K562 (cell line): ENCODE measurements around the gene ZNF821. TPM values are rescaled to one million over a fixed set of nuclear protein-coding genes. Genes with fewer than 3 reads are reported as not detected.

Experiments used
- ATAC-seq: fragments of 200-7000 bp; cut with Tn5 transposase; 3 replicates; pipeline ENCODE4 v1.9.1; 2020; ENCODE audit warnings: moderate library complexity
- BruUV-seq: library from RNA; stranded (reverse); fragments of 400-500 nt; replicated peaks from 2 replicates; lab custom pipeline; 2021; lab: Mats Ljungman, UMichigan
- CTCF ChIA-PET: fragments of 300-600 bp; formaldehyde crosslinking; extraction: SDS; loops from one replicate; lab custom pipeline; 2021; ENCODE audit warnings: low intra/inter-chr PET ratio; lab: Yijun Ruan, JAX
- POLR2A ChIA-PET: fragments of 300-600, 350-650 bp; sonication (Branson Sonifier 250); formaldehyde crosslinking; extraction: SDS; loops from one replicate; lab custom pipeline; 2021; ENCODE audit warnings: antibody characterized with exemption, inconsistent platforms; lab: Yijun Ruan, JAX
- DNase-seq, 4 experiments: peaks; one replicate each; pipeline versions ENCODE4 v3.0.0 to v3.0.0-alpha.2; 2011 to 2018; ENCODE audit warnings: low spot score in 3 of 4, mixed read lengths in 3 of 4; ENCODE audit errors: extremely low read depth in 1 of 4
- FAIRE-seq: peaks from 2 replicates; lab custom pipeline; 2011; peaks lifted over from hg19 to GRCh38; lab: Jason Lieb, UNC
- H2AFZ ChIP-seq: 2 replicates; pipeline ENCODE4 v1.6.0; 2011; ENCODE audit warnings: low read depth, low read length, control low read depth, inconsistent platforms
- H3K27ac ChIP-seq: fragments of 200-600 bp; 3 replicates; pipeline ENCODE4 v1.8.0; 2011; ENCODE audit warnings: low read depth, mild to moderate bottlenecking, control low read depth, inconsistent platforms, low read length, moderate library complexity, mixed read lengths; ENCODE audit errors: extremely low read depth
- H3K27me3 ChIP-seq, 2 experiments: fragments of 300-600 bp in 1 of 2; 2 replicates in 1 of 2; 3 replicates in 1 of 2; pipeline versions ENCODE4 v1.6.0 to v1.8.0; 2011; ENCODE audit warnings: inconsistent platforms in 2 of 2, low read length in 2 of 2, mild to moderate bottlenecking in 1 of 2, mixed read lengths in 1 of 2, moderate library complexity in 1 of 2; ENCODE audit not compliant: control insufficient read depth in 2 of 2, insufficient read depth in 2 of 2
- H3K36me3 ChIP-seq: fragments of 300-600 bp; 3 replicates; pipeline ENCODE4 v1.8.0; 2011; ENCODE audit warnings: mild to moderate bottlenecking, low read length, inconsistent platforms; ENCODE audit not compliant: control insufficient read depth, insufficient read depth
- H3K4me1 ChIP-seq, 2 experiments: fragments of 200-600 bp in 1 of 2; replicated peaks in 1 of 2; 2 replicates in 1 of 2; 3 replicates in 1 of 2; pipeline versions ENCODE4 v1.5.1 to v1.8.0; 2011; ENCODE audit warnings: inconsistent platforms in 2 of 2, low read length in 2 of 2, mild to moderate bottlenecking in 1 of 2, mixed read lengths in 1 of 2, moderate library complexity in 1 of 2; ENCODE audit not compliant: control insufficient read depth in 2 of 2, insufficient read depth in 2 of 2
- H3K4me2 ChIP-seq: 2 replicates; pipeline ENCODE4 v1.6.1; 2011; ENCODE audit warnings: low read length, control low read depth, inconsistent platforms, mixed read lengths; ENCODE audit not compliant: insufficient read depth
- H3K4me3 ChIP-seq: fragments of 200-600 bp; sonication (generic), shearing (Covaris generic); 2 replicates; pipeline ENCODE4 v1.5.1; 2016; ENCODE audit warnings: control low read depth, inconsistent platforms
- H3K79me2 ChIP-seq: fragments of 200-600 bp; 3 replicates; pipeline ENCODE4 v1.8.0; 2011; ENCODE audit warnings: low read length, inconsistent platforms; ENCODE audit not compliant: control insufficient read depth, insufficient read depth
- H3K9ac ChIP-seq, 2 experiments: 2 replicates each; pipeline versions ENCODE4 v1.6.0 to v1.6.1; 2011; ENCODE audit warnings: low read depth in 2 of 2, low read length in 2 of 2, control low read depth in 1 of 2, inconsistent platforms in 1 of 2, mild to moderate bottlenecking in 1 of 2, mixed read lengths in 1 of 2; ENCODE audit not compliant: insufficient read depth in 1 of 2
- H3K9me1 ChIP-seq: one replicate; pipeline ENCODE4 v1.6.0; 2011; ENCODE audit warnings: inconsistent platforms, mild to moderate bottlenecking, low read length, moderate library complexity; ENCODE audit not compliant: control insufficient read depth, insufficient read depth
- H3K9me3 ChIP-seq: replicated peaks from 2 replicates; pipeline ENCODE4 v1.5.1; 2011; ENCODE audit warnings: low read depth, low read length, inconsistent platforms; ENCODE audit not compliant: control insufficient read depth, insufficient read depth
- H4K20me1 ChIP-seq: replicated peaks from 2 replicates; pipeline ENCODE4 v1.6.1; 2011; ENCODE audit warnings: low read length, inconsistent platforms, mixed read lengths; ENCODE audit not compliant: control insufficient read depth, insufficient read depth
- ATF6 ChIP-seq: sonication (generic); formaldehyde crosslinking; IDR thresholded peaks from 2 replicates; pipeline ENCODE4 v1.4.0; 2020; ENCODE audit warnings: mild to moderate bottlenecking, missing genetic modification reagents
- ATF7 ChIP-seq: fragments of 450-650 bp; IDR thresholded peaks from 2 replicates; pipeline ENCODE4 v1.7.1; 2014; ENCODE audit warnings: mild to moderate bottlenecking, moderate library complexity
- WGBS: fragments of 100-300 bp; shearing (Covaris generic); methylation state at CpG from one replicate; pipeline ENCODE4 v1.1.6; 2016; ENCODE audit warnings: low coverage, mixed read lengths; ENCODE audit not compliant: insufficient coverage; ENCODE audit errors: missing lambda C conversion rate; 5-methylcytosine and 5-hydroxymethylcytosine counted together
- in situ Hi-C: fragments of 300-500 bp; cut with MboI; formaldehyde crosslinking; loops from 4 replicates; pipeline ENCODE4 v1.15.0; 2018; ENCODE audit warnings: inconsistent platforms, mixed read lengths
- intact Hi-C: fragments of 100-400 bp; cut with micrococcal nuclease; formaldehyde crosslinking; loops from 2 replicates; pipeline ENCODE4 v1.14.2; 2022
- polyA plus RNA-seq, 8 experiments: library from polyadenylated mRNA; depleted of rRNA in 4 of 8; stranded (reverse) in 5 of 8; unstranded in 3 of 8; fragments of >200 nt; fragmentation: Nextera tagmentation in 2 of 8; fragmentation: Illumina TruSeq in 1 of 8; extraction: Ambion mirVana in 2 of 8; extraction: Trizol in 1 of 8; gene quantifications; 2 replicates each; pipeline versions ENCODE4 v1.2.1 to v1.2.3, GENCODE V29; 2011 to 2014; ENCODE audit warnings: inconsistent platforms in 1 of 8, missing spikeins in 1 of 8
- total RNA-seq, 7 experiments: library from RNA; depleted of rRNA in 6 of 7; stranded (reverse); fragments of >200 nt in 6 of 7; fragmentation: Illumina TruSeq in 2 of 7; extraction: Trizol in 2 of 7; gene quantifications; 2 replicates each; pipeline versions ENCODE4 v1.2.1 to v1.2.3, GENCODE V29; 2011 to 2021; ENCODE audit warnings: low replicate concordance in 1 of 7
- TF ChIP-seq, protein P1 (sequence below), 2 experiments: fragments of 200-800 bp in 1 of 2; sonication (Bioruptor generic) in 1 of 2; sonication (generic) in 1 of 2; formaldehyde crosslinking in 1 of 2; IDR thresholded peaks in 1 of 2; conservative IDR thresholded peaks in 1 of 2; 2 replicates each; pipeline versions ENCODE4 v1.5.0 to v1.6.1; 2016 to 2020; ENCODE audit warnings: missing compliant biosample characterization in 1 of 2, missing genetic modification characterization in 1 of 2, missing genetic modification reagents in 1 of 2

Gene ZNF821
- total and polyA plus RNA-seq, 9 of the 15 experiments (the other 6 are each of a cell fraction or from before 2014, with no cell fraction given) = 0.38 to 5.6 (median 3.6) TPM

DNA sequence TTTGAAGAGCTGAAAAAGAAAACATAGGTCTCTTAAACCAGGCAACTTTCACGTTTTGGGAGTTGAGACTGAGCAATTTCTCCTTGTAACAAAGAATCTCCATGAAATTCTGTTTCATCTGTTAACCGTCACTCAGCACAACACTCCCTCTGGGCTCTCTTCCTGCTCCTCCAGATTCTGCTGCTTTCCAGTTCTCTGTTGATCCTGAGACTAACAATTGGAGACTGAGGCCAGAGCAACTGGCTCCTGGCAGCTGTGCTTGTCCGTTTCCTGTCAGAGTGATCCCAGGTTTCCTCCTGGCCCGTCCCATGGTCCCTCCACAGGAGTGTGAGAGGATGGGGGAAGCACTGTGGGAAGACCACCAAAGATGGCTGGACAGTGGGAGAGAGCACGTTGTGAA lies 43.8 kb upstream of the ZNF821 start:
- peaks cover 76% of the 10 kb centered on the region for H3K36me3 ChIP-seq
- 83% methylated on average over 4 of the region's 5 CpGs for WGBS

More for the DNA sequence above, 43.8 kb upstream of the ZNF821 start:
- H3K79me2 ChIP-seq = peaks cover 8% of the 10 kb centered on the region; the same call in 2 of the 3 replicates
- H3K9me1 ChIP-seq = no peaks in the 10 kb centered on the region
- H3K4me3 ChIP-seq = no peak overlapping the region
- ATAC-seq = no peak
- in situ Hi-C loops = no loop called here
- ChIA-PET CTCF (interaction anchor here (0.7 kb wide), 1 partner anchor 68 kb away, joined by 4 read pairs; no protein-coding TSS in a partner anchor), POLR2A (interaction anchor here (0.6 to 2.3 kb wide), 5 partner anchors 11 to 110 kb away, joined by 3 to 26 read pairs (median 6); no protein-coding TSS in a partner anchor)
- H3K27me3 ChIP-seq = no peaks in the 10 kb centered on the region
- no TSS peak for BruUV-seq
- no peak for DNase-seq
- TF ChIP-seq, protein P1, sequence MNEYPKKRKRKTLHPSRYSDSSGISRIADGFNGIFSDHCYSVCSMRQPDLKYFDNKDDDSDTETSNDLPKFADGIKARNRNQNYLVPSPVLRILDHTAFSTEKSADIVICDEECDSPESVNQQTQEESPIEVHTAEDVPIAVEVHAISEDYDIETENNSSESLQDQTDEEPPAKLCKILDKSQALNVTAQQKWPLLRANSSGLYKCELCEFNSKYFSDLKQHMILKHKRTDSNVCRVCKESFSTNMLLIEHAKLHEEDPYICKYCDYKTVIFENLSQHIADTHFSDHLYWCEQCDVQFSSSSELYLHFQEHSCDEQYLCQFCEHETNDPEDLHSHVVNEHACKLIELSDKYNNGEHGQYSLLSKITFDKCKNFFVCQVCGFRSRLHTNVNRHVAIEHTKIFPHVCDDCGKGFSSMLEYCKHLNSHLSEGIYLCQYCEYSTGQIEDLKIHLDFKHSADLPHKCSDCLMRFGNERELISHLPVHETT (CRISPR knock-in tag; conservative IDR thresholded peaks at IDR 0.05 in 1 of 2, IDR thresholded peaks at IDR 0.05 in 1 of 2) = no peak
- TF ChIP-seq ATF7 (no peak), ATF6 (CRISPR knock-in tag) (no peak)
- no peaks in the 10 kb centered on the region for H3K9me3 ChIP-seq
- FAIRE-seq = no peak
- no peak overlapping the region for H3K9ac ChIP-seq
- H4K20me1 ChIP-seq = no peaks in the 10 kb centered on the region; the same call in 1 of the 2 replicates
- H3K4me1 ChIP-seq = peaks cover 0 to 3% of the 10 kb centered on the region in 2 experiments; a peak in 2 of 5 replicates
- no peak overlapping the region for H3K4me2 ChIP-seq
- no peak overlapping the region for H2AFZ ChIP-seq
- no peak overlapping the region for H3K27ac ChIP-seq
- intact Hi-C loops = no loop called here
